Cardiac fibroblast (primary cell): ENCODE measurements around the gene FTCD.
"Not testable (repeated sequence)": the region's sequence is repeated elsewhere in the genome, so short reads cannot be mapped to it uniquely, and the experiment has no call there.

Source experiments
- DNase-seq, 2 donors: peaks; one replicate each; pipeline versions ENCODE4 v3.0.0 to v3.0.0-alpha.2; 2010; ENCODE audit warnings: low read depth in 2 of 2
- H3K4me3 ChIP-seq, 2 donors: replicated peaks in 1 of 2; 1 replicate in 1 of 2; 2 replicates in 1 of 2; pipeline ENCODE4 v1.5.1; 2011; ENCODE audit warnings: low read depth in 2 of 2, low read length in 2 of 2, mild to moderate bottlenecking in 2 of 2, moderate library complexity in 1 of 2
- CTCF ChIP-seq: IDR thresholded peaks from one replicate; pipeline ENCODE4 v1.5.1; 2011; ENCODE audit warnings: low read depth, mild to moderate bottlenecking, low read length, inconsistent platforms

Gene FTCD

GRCh38 chr21:46155514-46156377 is at the start of gene FTCD:
TSS of gene FTCD (minus strand) at chr21:46155579. CDS start at chr21:46155523, 56 bp downstream.
- no peak within 1 kb of the TSS for H3K4me3 ChIP-seq
- TF ChIP-seq CTCF, result no peak
- DNase-seq, result no peak

GRCh38 chr21:46205166-46205565 is 49.8 kb upstream of the FTCD start:
- no peak for TF ChIP-seq CTCF
- no peak overlapping the region for H3K4me3 ChIP-seq
- no peak for DNase-seq

GRCh38 chr21:46203203-46203600 is 47.8 kb upstream of the FTCD start:
- TF ChIP-seq CTCF, result no peak
- no peak overlapping the region for H3K4me3 ChIP-seq
- no peak for DNase-seq

GRCh38 chr21:46202592-46203202 is 47.3 kb upstream of the FTCD start:
- DNase-seq, result peak in 1 of 2 donors; percentile 15
- H3K4me3 ChIP-seq, result no peak overlapping the region
- no peak for TF ChIP-seq CTCF

GRCh38 chr21:46200877-46201803 is 45.8 kb upstream of the FTCD start:
- H3K4me3 ChIP-seq, DNase-seq: not testable (repeated sequence)

- no peak for TF ChIP-seq CTCF
- no peak overlapping the region for H3K4me3 ChIP-seq
- no peak for DNase-seq
These were observed 44.3 kb upstream of the FTCD start for GRCh38 chr21:46199436-46200373.
